Transverse colon (tissue), 4 donors: ENCODE measurements around the gene KIF26A. TPM values are rescaled to one million over a fixed set of nuclear protein-coding genes. Genes with fewer than 3 reads are reported as not detected.

ENCODE experiments used
- DNase-seq: peaks from one replicate; pipeline ENCODE4 v3.0.0-alpha.2; 2019
- H3K27ac ChIP-seq, 4 donors: fragments of 200-600 bp; sonication (generic); 2 replicates each; pipeline ENCODE4 v1.5.1; 2016 to 2018; ENCODE audit warnings: inconsistent platforms in 4 of 4
- H3K27me3 ChIP-seq: fragments of 200-600 bp; sonication (generic); 2 replicates; pipeline ENCODE4 v1.5.1; 2017; ENCODE audit warnings: inconsistent platforms
- H3K36me3 ChIP-seq, 4 donors: fragments of 200-600 bp; sonication (generic); 2 replicates each; pipeline ENCODE4 v1.5.1; 2017 to 2019; ENCODE audit warnings: inconsistent platforms in 4 of 4
- H3K4me1 ChIP-seq, 4 donors: fragments of 200-600 bp; sonication (generic); 2 replicates each; pipeline ENCODE4 v1.5.1; 2017 to 2020; ENCODE audit warnings: inconsistent platforms in 4 of 4
- H3K4me3 ChIP-seq, 4 donors: fragments of 200-600 bp; sonication (generic); 1 replicate in 1 of 4; 2 replicates in 3 of 4; pipeline versions ENCODE4 v1.5.1 to v1.6.1; 2017 to 2019; ENCODE audit warnings: inconsistent platforms in 4 of 4
- H3K9me3 ChIP-seq, 2 donors: fragments of 200-600 bp; sonication (generic); 2 replicates each; pipeline ENCODE4 v1.5.1; 2017 to 2019; ENCODE audit warnings: inconsistent platforms in 2 of 2
- CTCF ChIP-seq, 5 experiments: fragments of 200-600 bp in 3 of 5; fragments of 450-650 bp in 2 of 5; sonication (generic) in 3 of 5; IDR thresholded peaks; 1 replicate in 2 of 5; 2 replicates in 3 of 5; pipeline ENCODE4 v1.5.1; 2016 to 2017; ENCODE audit warnings: antibody characterized with exemption in 5 of 5, inconsistent platforms in 3 of 5, mild to moderate bottlenecking in 2 of 5, moderate library complexity in 1 of 5
- EP300 ChIP-seq: sonication (generic); formaldehyde crosslinking; IDR thresholded peaks from one replicate; pipeline ENCODE4 v1.6.1; 2017; ENCODE audit warnings: antibody characterized with exemption, low read depth
- POLR2A ChIP-seq: fragments of 450-650 bp; IDR thresholded peaks from one replicate; pipeline ENCODE4 v1.6.1; 2016; ENCODE audit warnings: antibody characterized with exemption, mild to moderate bottlenecking, moderate library complexity
- POLR2AphosphoS5 ChIP-seq, 3 donors: sonication (generic); formaldehyde crosslinking; IDR thresholded peaks; one replicate each; pipeline ENCODE4 v1.6.1; 2016; ENCODE audit warnings: antibody characterized with exemption in 3 of 3
- WGBS, 2 donors: methylation state at CpG; one replicate each; pipeline ENCODE4 v1.1.5; 2018; ENCODE audit warnings: low coverage in 1 of 2; 5-methylcytosine and 5-hydroxymethylcytosine counted together
- in situ Hi-C, 4 donors: fragments of 200-750 bp; cut with MboI; loops; one replicate each; pipeline versions ENCODE4 v1.15.0 to v1.15.1; 2017; ENCODE audit warnings: low sequenced_read_pairs in 3 of 4, low pct_ligation_motif_present in 1 of 4, low pct_unique_long_range_greater_than_20kb in 1 of 4
- intact Hi-C: fragments of 100-400 bp; cut with DNase I; formaldehyde crosslinking; loops from one replicate; pipeline ENCODE4 v1.15.1; 2023; ENCODE audit warnings: low total_unique reads
- total RNA-seq, 4 donors: library from RNA; depleted of rRNA; stranded (reverse); fragments of >200 nt; gene quantifications; one replicate each; pipeline ENCODE4 v1.1.0, GENCODE V29; 2016

The KIF26A gene
- total RNA-seq, 4 donors from 2014 or later, result 2.2 to 7.8 (median 4.4) TPM

- Histone ChIP-seq H3K9me3 (no peaks in the 10 kb centered on the region), H3K4me1 (peaks cover 0 to 19% (median 16%) of the 10 kb centered on the region in 4 donors), H3K27ac (no peak overlapping the region), H3K27me3 (peaks cover 4% of the 10 kb centered on the region), H3K36me3 (no peaks in the 10 kb centered on the region), H3K4me3 (no peak overlapping the region)
- TF ChIP-seq EP300, result no peak
- TF ChIP-seq POLR2A, result no peak
- no peak for TF ChIP-seq POLR2AphosphoS5 (IDR thresholded peaks at IDR 0.05)
- TF ChIP-seq CTCF (IDR thresholded peaks at IDR 0.05), result no peak
- DNase-seq, result peak; percentile 28
- 47 to 58% methylated on average over 2 to 12 of the region's 21 CpGs for WGBS, 2 donors
- in situ Hi-C loops (no loop called here), intact Hi-C loops (no loop called here)
Measured at GRCh38 chr14:104111301-104112112, 26.9 kb upstream of the KIF26A start.

DNA sequence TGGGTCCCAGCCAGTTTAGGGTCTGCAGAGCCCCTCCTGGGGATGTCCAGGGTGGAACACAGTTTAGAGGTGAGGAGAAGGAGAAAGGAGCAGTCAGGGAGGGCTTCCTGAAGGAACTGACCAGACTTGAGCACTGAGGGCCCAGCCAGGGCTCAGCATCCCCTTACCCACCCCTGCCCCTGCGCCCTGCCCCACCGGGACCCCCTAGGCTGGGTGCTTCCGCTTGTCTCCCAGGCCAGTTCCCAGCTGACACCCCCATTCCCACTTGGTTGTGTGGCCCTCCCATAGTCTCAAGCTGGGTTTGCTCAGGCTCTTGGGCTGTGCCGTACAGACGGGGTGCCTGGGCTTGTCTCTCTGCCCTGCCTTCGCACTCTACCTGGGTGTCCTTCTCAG is 26.3 kb upstream of the KIF26A start:
- Histone ChIP-seq H3K4me3 (no peak overlapping the region), H3K27ac (no peak overlapping the region), H3K9me3 (no peaks in the 10 kb centered on the region), H3K4me1 (peaks cover 0 to 22% (median 18%) of the 10 kb centered on the region in 4 donors), H3K27me3 (peaks cover 10% of the 10 kb centered on the region), H3K36me3 (no peaks in the 10 kb centered on the region)
- intact Hi-C loops, result no loop called here
- in situ Hi-C loops, result no loop called here
- WGBS, 2 donors, result 60 to 63% methylated on average over 1 to 6 of the region's 6 CpGs
- no peak for TF ChIP-seq EP300
- no peak for TF ChIP-seq CTCF (IDR thresholded peaks at IDR 0.05)
- no peak for TF ChIP-seq POLR2AphosphoS5 (IDR thresholded peaks at IDR 0.05)
- no peak for TF ChIP-seq POLR2A
- DNase-seq, result no peak

GRCh38 chr14:104112609-104113571 is 25.5 kb upstream of the KIF26A start:
- H3K4me1 ChIP-seq, result peaks cover 0 to 28% (median 24%) of the 10 kb centered on the region in 4 donors
- WGBS, 2 donors, result 60% methylated on average over 1 to 16 of the region's 17 CpGs
- DNase-seq, result no peak
- no peak for TF ChIP-seq CTCF (IDR thresholded peaks at IDR 0.05)
- no peak for TF ChIP-seq EP300
- TF ChIP-seq POLR2A, result no peak
- no peak for TF ChIP-seq POLR2AphosphoS5 (IDR thresholded peaks at IDR 0.05)
- no peak overlapping the region for H3K4me3 ChIP-seq
- H3K36me3 ChIP-seq, result no peaks in the 10 kb centered on the region
- no peak overlapping the region for H3K27ac ChIP-seq
- no peaks in the 10 kb centered on the region for H3K9me3 ChIP-seq
- H3K27me3 ChIP-seq, result peaks cover 18% of the 10 kb centered on the region
- intact Hi-C loops, result no loop called here
- in situ Hi-C loops, result no loop called here
